ENCODE results near the gene OPRL1. TPM values are rescaled to one million over a fixed set of nuclear protein-coding genes. Genes with fewer than 3 reads are reported as not detected.

The OPRL1 gene
- polyA plus RNA-seq, 1 of the 3 experiments (the other 2 are of a cell fraction), result 1.8 TPM

DNA sequence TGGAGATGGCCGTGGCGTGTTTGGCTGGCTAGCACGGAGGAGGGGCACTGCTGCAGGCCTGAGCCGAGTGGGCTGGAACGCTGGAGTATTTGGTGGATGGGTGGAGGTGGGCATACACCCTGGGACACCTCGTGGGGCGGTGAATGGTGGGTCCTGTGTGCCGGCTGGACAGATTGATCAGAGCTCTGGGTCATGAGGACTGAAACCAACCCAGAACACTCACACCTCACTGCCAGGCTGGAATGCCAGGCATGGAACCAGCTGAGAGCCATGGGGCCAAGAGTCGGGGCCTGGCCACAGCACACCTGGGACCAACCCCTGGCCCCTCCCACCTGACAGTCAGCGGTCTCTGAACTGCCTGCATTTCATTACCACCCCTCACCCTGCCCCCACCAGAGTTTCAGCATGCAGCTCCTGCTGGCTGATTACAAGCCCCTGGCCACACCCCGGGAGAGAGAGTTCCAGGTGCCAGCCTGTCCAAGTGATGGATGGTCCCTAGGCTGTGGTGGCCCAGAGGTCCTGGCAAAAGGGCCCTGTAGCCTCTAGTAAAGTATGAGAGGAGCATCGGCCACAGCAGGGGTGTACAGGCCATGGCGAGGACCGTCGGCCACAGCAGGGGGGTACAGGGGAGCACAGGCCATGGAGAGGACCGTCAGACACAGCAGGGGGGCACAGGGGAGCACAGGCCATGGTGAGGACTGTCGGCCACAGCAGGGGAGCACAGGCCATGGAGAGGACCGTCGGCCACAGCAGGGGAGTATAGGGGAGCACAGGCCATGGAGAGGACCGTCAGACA lies 24.2 kb downstream of the OPRL1 start:
- no peak overlapping the region for H3K27ac ChIP-seq (ENCODE audit: low read depth in 2 of 2, low read length in 1 of 2)
- 80% methylated on average over 18 of the region's 20 CpGs for WGBS (ENCODE audit: low lambda C conversion rate)
- H3K9me3 ChIP-seq, result no peaks in the 10 kb centered on the region
- peaks cover 0 to 2% of the 10 kb centered on the region in 2 experiments; a peak in 1 of 4 replicates for H3K4me1 ChIP-seq (ENCODE audit: control insufficient read depth in 1 of 2, insufficient read depth in 2 of 2, low read depth in 1 of 2, low read length in 1 of 2)
- no peak overlapping the region for H3K4me3 ChIP-seq (ENCODE audit: low read depth in 2 of 2, low read length in 1 of 2)
- no peak for DNase-seq
- no peak overlapping the region for H2AFZ ChIP-seq (ENCODE audit: low read depth)
- POLR2A ChIA-PET, result no interaction called here
- H3K9me2 ChIP-seq, result no peaks in the 10 kb centered on the region
- H4K20me1 ChIP-seq (ENCODE audit: insufficient read depth), result no peaks in the 10 kb centered on the region
- no peaks in the 10 kb centered on the region for H3F3A ChIP-seq (replicated peaks; ENCODE audit: insufficient read depth)
- H3K27me3 ChIP-seq (ENCODE audit: insufficient read depth), result no peaks in the 10 kb centered on the region; the same call in 1 of the 2 replicates
- H3K9ac ChIP-seq, result no peak overlapping the region
- TF ChIP-seq SMC3 (IDR thresholded peaks at IDR 0.05; ENCODE audit: low read depth, low read length) (no peak), NFIC (IDR thresholded peaks at IDR 0.05; ENCODE audit: borderline replicate concordance) (no peak), YY1 (IDR thresholded peaks at IDR 0.05; ENCODE audit: low read depth) (no peak), GABPA (IDR thresholded peaks at IDR 0.05; ENCODE audit: low read depth) (no peak), FOXJ3 (CRISPR knock-in tag; IDR thresholded peaks at IDR 0.05) (no peak), EZH2phosphoT487 (IDR thresholded peaks at IDR 0.05; ENCODE audit: borderline replicate concordance, low read depth) (no peak), FOSL2 (IDR thresholded peaks at IDR 0.05; ENCODE audit: borderline replicate concordance, low read depth) (no peak), GATA2 (CRISPR knock-in tag; IDR thresholded peaks at IDR 0.05) (no peak)
- TF ChIP-seq, protein P1, sequence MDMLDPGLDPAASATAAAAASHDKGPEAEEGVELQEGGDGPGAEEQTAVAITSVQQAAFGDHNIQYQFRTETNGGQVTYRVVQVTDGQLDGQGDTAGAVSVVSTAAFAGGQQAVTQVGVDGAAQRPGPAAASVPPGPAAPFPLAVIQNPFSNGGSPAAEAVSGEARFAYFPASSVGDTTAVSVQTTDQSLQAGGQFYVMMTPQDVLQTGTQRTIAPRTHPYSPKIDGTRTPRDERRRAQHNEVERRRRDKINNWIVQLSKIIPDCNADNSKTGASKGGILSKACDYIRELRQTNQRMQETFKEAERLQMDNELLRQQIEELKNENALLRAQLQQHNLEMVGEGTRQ (IDR thresholded peaks at IDR 0.05; ENCODE audit: borderline replicate concordance, low read depth, low read length), result no peak
- TF ChIP-seq, protein P2, sequence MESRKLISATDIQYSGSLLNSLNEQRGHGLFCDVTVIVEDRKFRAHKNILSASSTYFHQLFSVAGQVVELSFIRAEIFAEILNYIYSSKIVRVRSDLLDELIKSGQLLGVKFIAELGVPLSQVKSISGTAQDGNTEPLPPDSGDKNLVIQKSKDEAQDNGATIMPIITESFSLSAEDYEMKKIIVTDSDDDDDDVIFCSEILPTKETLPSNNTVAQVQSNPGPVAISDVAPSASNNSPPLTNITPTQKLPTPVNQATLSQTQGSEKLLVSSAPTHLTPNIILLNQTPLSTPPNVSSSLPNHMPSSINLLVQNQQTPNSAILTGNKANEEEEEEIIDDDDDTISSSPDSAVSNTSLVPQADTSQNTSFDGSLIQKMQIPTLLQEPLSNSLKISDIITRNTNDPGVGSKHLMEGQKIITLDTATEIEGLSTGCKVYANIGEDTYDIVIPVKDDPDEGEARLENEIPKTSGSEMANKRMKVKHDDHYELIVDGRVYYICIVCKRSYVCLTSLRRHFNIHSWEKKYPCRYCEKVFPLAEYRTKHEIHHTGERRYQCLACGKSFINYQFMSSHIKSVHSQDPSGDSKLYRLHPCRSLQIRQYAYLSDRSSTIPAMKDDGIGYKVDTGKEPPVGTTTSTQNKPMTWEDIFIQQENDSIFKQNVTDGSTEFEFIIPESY (IDR thresholded peaks at IDR 0.05; ENCODE audit: borderline replicate concordance, low read depth), result no peak
- TF ChIP-seq, protein P3, sequence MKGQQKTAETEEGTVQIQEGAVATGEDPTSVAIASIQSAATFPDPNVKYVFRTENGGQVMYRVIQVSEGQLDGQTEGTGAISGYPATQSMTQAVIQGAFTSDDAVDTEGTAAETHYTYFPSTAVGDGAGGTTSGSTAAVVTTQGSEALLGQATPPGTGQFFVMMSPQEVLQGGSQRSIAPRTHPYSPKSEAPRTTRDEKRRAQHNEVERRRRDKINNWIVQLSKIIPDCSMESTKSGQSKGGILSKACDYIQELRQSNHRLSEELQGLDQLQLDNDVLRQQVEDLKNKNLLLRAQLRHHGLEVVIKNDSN (IDR thresholded peaks at IDR 0.05; ENCODE audit: borderline replicate concordance, low read depth), result no peak
- CTCF ChIA-PET, result interaction anchor here (0.8 to 1.7 kb wide), 3 partner anchors 17 to 124 kb away, joined by 3 to 5 read pairs (median 4); partner anchors contain the start of gene PRPF6
- H3K79me2 ChIP-seq (ENCODE audit: insufficient read depth), result no peaks in the 10 kb centered on the region
- no peak overlapping the region for H3K4me2 ChIP-seq
- H3K36me3 ChIP-seq (replicated peaks in 1 of 2; ENCODE audit: control insufficient read depth in 1 of 2, insufficient read depth in 2 of 2, low read length in 1 of 2), result no peaks in the 10 kb centered on the region
